ENCODE measurements around the gene FMR1. TPM values are rescaled to one million over a fixed set of nuclear protein-coding genes. Genes with fewer than 3 reads are reported as not detected.

The FMR1 gene
- polyA plus RNA-seq, 5 donors, result 55.3 to 83.2 (median 80.6) TPM

Other genes starting within 250 kb of the FMR1 start
- gene FMR1NB, start 69.4 kb downstream of the FMR1 start, polyA plus RNA-seq (ENCODE audit: insufficient read depth in 1 of 5, insufficient read length in 5 of 5, low replicate concordance in 1 of 5), result under 1 TPM in 1 of 5 donors, not detected in 4; 0.15 TPM